ENCODE measurements around the gene BMPR1A.

BMPR1A gene

GRCh38 chr10:86868353-86868752, 111.9 kb downstream of the BMPR1A start:
- DNase-seq (ENCODE audit: extremely low read depth, insufficient read length) = no peak
- Histone ChIP-seq H3K4me3 (replicated peaks; ENCODE audit: low read depth, low read length) (no peak overlapping the region), H3K36me3 (ENCODE audit: control insufficient read depth, insufficient read depth, low read length) (no peaks in the 10 kb centered on the region), H3K27me3 (replicated peaks; ENCODE audit: control insufficient read depth, insufficient read depth, low read length) (no peaks in the 10 kb centered on the region)
- no peak for TF ChIP-seq CTCF (IDR thresholded peaks at IDR 0.05; ENCODE audit: insufficient read depth, low read length, poor library complexity, severe bottlenecking)

DNA sequence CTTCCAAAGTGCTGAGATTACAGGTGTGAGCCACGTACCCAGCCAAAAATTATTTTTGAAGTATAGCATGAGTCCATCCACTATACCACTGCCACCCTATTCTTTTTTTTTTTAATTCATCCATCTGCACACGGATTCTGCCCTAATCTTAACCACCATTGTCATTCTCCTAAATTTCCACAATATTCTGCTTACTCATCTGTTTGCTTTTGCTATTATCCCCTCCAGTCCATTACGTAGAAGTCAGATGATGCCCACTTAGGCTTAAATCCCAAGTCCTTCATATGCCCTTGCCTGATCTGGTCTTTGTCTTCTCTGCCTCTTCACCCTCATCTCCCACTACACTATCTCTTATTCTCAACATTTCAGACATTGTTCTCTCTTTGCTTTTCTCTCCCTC, 114.3 kb downstream of the BMPR1A start:
- no peak overlapping the region for H3K4me3 ChIP-seq (replicated peaks; ENCODE audit: low read depth, low read length)
- DNase-seq (ENCODE audit: extremely low read depth, insufficient read length) = no peak

GRCh38 chr10:86871563-86872183, 115.3 kb downstream of the BMPR1A start:
- Histone ChIP-seq H3K27me3 (replicated peaks; ENCODE audit: control insufficient read depth, insufficient read depth, low read length) (no peaks in the 10 kb centered on the region), H3K36me3 (ENCODE audit: control insufficient read depth, insufficient read depth, low read length) (no peaks in the 10 kb centered on the region), H3K4me3 (replicated peaks; ENCODE audit: low read depth, low read length) (no peak overlapping the region)
- no peak for DNase-seq (ENCODE audit: extremely low read depth, insufficient read length)
- TF ChIP-seq CTCF (IDR thresholded peaks at IDR 0.05; ENCODE audit: insufficient read depth, low read length, poor library complexity, severe bottlenecking) = no peak

More for the DNA sequence above, 114.3 kb downstream of the BMPR1A start:
- no peak for TF ChIP-seq CTCF (IDR thresholded peaks at IDR 0.05; ENCODE audit: insufficient read depth, low read length, poor library complexity, severe bottlenecking)
- Histone ChIP-seq H3K27me3 (replicated peaks; ENCODE audit: control insufficient read depth, insufficient read depth, low read length) (no peaks in the 10 kb centered on the region), H3K36me3 (ENCODE audit: control insufficient read depth, insufficient read depth, low read length) (no peaks in the 10 kb centered on the region)

DNA sequence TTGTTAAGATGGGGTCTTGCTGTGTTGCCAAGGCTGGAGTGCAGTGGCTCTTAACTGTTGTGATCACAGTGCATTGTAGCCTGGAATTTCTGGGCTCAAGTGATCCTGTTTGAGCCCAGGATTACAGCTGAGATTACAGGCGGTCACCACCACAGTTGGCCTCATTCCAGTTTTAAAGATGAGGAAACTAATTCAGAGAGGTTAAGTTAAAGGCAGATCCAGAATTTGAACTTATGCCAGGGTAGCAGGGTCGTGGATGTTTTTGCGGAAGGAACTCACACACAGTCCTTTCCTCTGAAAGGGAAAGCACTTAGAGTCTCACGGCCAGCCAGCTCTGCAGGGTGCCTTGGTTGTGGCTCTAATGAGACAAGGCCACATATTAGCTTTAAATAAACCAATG, 116.3 kb downstream of the BMPR1A start:
- no peak for DNase-seq (ENCODE audit: extremely low read depth, insufficient read length)
- TF ChIP-seq CTCF (IDR thresholded peaks at IDR 0.05; ENCODE audit: insufficient read depth, low read length, poor library complexity, severe bottlenecking) = no peak
- Histone ChIP-seq H3K36me3 (ENCODE audit: control insufficient read depth, insufficient read depth, low read length) (no peaks in the 10 kb centered on the region), H3K4me3 (replicated peaks; ENCODE audit: low read depth, low read length) (no peak overlapping the region), H3K27me3 (replicated peaks; ENCODE audit: control insufficient read depth, insufficient read depth, low read length) (no peaks in the 10 kb centered on the region)

- no peak for TF ChIP-seq CTCF (IDR thresholded peaks at IDR 0.05; ENCODE audit: insufficient read depth, low read length, poor library complexity, severe bottlenecking)
- Histone ChIP-seq H3K4me3 (replicated peaks; ENCODE audit: low read depth, low read length) (no peak overlapping the region), H3K27me3 (replicated peaks; ENCODE audit: control insufficient read depth, insufficient read depth, low read length) (no peaks in the 10 kb centered on the region), H3K36me3 (ENCODE audit: control insufficient read depth, insufficient read depth, low read length) (no peaks in the 10 kb centered on the region)
- DNase-seq (ENCODE audit: extremely low read depth, insufficient read length) = no peak
These were observed 120.3 kb downstream of the BMPR1A start for GRCh38 chr10:86876748-86877147.

Data from GM06990 (cell line).